ENCODE results near the gene CDH4. TPM values are rescaled to one million over a fixed set of nuclear protein-coding genes. Genes with fewer than 3 reads are reported as not detected.

Gene CDH4
- total RNA-seq, 2 experiments from 2014 or later: 0.11 to 0.18 TPM

DNA sequence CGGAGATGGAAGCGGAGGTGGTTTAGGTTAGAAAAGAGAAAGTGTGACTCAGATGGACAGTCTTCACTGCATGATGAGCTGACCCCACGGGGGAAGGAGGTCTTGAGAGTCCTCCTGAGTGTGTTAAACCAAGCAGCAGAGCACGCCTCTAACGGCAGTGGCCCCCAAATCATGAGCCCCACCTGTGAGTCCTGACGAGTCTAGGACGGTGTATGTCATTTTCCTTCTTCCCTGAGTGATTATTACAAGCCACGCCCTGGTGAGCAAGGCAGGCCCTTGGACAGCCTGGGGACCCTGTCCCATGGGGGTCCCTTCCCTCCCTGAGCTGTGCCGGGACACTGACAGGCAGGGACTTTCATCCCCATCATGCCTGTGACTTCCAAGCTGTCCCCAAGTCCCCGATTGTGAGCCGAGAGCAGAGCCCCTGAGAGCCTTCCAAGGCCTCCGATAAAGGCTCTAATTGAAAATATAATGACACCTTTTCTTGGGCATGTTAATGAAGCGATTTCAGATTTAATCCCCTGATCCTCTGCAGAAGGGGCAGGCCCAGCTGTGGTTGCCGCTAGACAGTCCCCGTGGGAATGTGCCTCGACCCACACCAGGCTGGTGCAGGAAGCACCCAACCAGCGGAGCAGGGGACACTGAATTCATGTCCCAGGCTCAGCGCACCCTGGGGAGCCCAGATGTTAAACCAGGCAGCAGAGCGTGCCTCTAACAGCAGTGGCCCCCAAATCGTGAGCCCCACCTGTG is 493.5 kb downstream of the CDH4 start:
- intact Hi-C loops (cut with micrococcal nuclease): no loop called here
- peaks cover 2% of the 10 kb centered on the region for H3K9me3 Mint-ChIP-seq
- ChIA-PET POLR2A (no interaction called here), CTCF (no interaction called here)
- no peaks in the 10 kb centered on the region for H3K36me3 Mint-ChIP-seq (ENCODE audit: low read depth)
- H3K4me1 Mint-ChIP-seq (ENCODE audit: low read depth): no peaks in the 10 kb centered on the region
- DNase-seq: no peak
- H3K27ac Mint-ChIP-seq: no peak overlapping the region
- ATAC-seq: no peak
- H3K27me3 Mint-ChIP-seq: no peaks in the 10 kb centered on the region
- no peak overlapping the region for H3K4me3 Mint-ChIP-seq
- TF ChIP-seq, protein P1, sequence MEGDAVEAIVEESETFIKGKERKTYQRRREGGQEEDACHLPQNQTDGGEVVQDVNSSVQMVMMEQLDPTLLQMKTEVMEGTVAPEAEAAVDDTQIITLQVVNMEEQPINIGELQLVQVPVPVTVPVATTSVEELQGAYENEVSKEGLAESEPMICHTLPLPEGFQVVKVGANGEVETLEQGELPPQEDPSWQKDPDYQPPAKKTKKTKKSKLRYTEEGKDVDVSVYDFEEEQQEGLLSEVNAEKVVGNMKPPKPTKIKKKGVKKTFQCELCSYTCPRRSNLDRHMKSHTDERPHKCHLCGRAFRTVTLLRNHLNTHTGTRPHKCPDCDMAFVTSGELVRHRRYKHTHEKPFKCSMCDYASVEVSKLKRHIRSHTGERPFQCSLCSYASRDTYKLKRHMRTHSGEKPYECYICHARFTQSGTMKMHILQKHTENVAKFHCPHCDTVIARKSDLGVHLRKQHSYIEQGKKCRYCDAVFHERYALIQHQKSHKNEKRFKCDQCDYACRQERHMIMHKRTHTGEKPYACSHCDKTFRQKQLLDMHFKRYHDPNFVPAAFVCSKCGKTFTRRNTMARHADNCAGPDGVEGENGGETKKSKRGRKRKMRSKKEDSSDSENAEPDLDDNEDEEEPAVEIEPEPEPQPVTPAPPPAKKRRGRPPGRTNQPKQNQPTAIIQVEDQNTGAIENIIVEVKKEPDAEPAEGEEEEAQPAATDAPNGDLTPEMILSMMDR (IDR thresholded peaks at IDR 0.05): no peak

DNA sequence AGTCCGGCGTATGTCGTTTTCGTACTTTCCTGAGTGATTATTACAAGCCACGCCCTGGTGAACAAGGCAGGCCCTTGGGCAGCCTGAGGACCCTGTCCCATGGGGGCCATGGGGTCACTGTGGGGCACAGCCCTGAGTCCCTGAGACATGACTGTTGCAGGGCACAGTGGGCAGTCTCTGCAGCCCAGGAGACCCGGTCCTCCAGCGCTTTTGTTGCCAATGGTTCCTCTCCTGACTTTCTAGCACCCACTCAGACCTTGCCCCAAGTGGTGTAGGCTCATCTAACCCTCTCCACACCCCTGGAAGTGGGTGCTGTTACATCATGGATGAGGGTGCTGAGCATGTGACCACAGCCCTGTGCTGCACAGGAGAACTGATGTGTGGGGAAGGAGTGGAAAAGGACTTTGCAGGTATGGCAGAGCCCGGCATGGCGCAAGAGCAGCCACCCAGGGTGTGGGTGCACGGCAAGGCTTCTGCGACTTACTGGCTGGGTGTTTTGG is 494.1 kb downstream of the CDH4 start:
- H3K4me1 Mint-ChIP-seq (ENCODE audit: low read depth): no peaks in the 10 kb centered on the region
- TF ChIP-seq, protein P1 (IDR thresholded peaks at IDR 0.05): no peak
- no peak for DNase-seq

DNA sequence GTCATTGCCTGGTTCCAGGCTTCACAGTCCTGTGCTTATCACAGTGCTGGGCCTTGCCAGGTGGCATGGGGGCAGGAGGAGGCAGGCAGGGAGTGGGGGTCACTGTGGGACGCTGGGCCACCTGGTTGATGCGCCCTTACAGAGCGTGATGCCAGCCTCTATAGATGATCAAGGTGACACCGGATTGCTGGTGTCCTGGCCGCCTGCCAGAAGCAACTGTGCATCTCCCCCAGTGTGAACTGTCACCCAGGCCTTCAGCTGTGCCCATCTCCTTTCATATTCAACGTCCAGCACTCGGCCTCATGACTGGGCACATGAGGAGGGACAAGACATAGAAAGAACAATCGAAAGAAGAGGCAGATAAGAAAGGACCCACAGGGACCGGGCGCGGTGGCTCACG is 494.7 kb downstream of the CDH4 start:
- ChIA-PET POLR2A (no interaction called here), CTCF (no interaction called here)
- ATAC-seq (no peak), DNase-seq (no peak)
- TF ChIP-seq, protein P1 (IDR thresholded peaks at IDR 0.05): no peak
- intact Hi-C loops (cut with micrococcal nuclease): no loop called here
- Mint-ChIP-seq H3K27me3 (no peaks in the 10 kb centered on the region), H3K4me3 (no peak overlapping the region), H3K36me3 (ENCODE audit: low read depth) (no peaks in the 10 kb centered on the region), H3K4me1 (ENCODE audit: low read depth) (no peaks in the 10 kb centered on the region), H3K9me3 (peaks cover 5% of the 10 kb centered on the region), H3K27ac (no peak overlapping the region)

More for the DNA sequence above, 494.1 kb downstream of the CDH4 start:
- no peak overlapping the region for H3K27ac Mint-ChIP-seq
- H3K4me3 Mint-ChIP-seq: no peak overlapping the region
- H3K27me3 Mint-ChIP-seq: no peaks in the 10 kb centered on the region
- no peak for ATAC-seq
- ChIA-PET CTCF (no interaction called here), POLR2A (no interaction called here)
- peaks cover 3% of the 10 kb centered on the region for H3K9me3 Mint-ChIP-seq
- no peaks in the 10 kb centered on the region for H3K36me3 Mint-ChIP-seq (ENCODE audit: low read depth)
- intact Hi-C loops (cut with micrococcal nuclease): no loop called here

DNA sequence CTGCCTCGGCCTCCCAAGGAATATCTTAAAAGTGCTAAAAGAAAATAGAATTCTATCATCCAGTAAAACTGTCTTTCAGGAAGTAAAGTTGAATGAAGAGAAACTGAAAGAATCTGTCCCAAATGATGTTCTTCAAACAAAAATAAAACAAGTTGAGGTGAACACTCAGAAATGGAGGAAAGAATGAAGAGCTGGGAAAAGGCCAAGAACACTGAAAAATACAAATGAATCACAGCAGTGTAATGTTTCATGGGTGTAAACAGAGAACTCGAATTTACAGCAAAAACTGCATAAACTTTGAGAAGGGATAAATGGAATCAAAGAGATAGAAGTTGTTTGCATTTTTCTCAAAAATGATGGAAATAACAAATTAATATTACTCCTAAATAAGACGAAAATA is 496.3 kb downstream of the CDH4 start:
- ChIA-PET POLR2A (no interaction called here), CTCF (no interaction called here)
- intact Hi-C loops (cut with micrococcal nuclease): no loop called here
- peaks cover 5% of the 10 kb centered on the region for H3K9me3 Mint-ChIP-seq
- H3K27me3 Mint-ChIP-seq: no peaks in the 10 kb centered on the region
- H3K4me1 Mint-ChIP-seq (ENCODE audit: low read depth): no peaks in the 10 kb centered on the region
- no peak overlapping the region for H3K27ac Mint-ChIP-seq
- ATAC-seq (no peak), DNase-seq (no peak)
- TF ChIP-seq, protein P1 (IDR thresholded peaks at IDR 0.05): no peak
- no peaks in the 10 kb centered on the region for H3K36me3 Mint-ChIP-seq (ENCODE audit: low read depth)
- H3K4me3 Mint-ChIP-seq: no peak overlapping the region

DNA sequence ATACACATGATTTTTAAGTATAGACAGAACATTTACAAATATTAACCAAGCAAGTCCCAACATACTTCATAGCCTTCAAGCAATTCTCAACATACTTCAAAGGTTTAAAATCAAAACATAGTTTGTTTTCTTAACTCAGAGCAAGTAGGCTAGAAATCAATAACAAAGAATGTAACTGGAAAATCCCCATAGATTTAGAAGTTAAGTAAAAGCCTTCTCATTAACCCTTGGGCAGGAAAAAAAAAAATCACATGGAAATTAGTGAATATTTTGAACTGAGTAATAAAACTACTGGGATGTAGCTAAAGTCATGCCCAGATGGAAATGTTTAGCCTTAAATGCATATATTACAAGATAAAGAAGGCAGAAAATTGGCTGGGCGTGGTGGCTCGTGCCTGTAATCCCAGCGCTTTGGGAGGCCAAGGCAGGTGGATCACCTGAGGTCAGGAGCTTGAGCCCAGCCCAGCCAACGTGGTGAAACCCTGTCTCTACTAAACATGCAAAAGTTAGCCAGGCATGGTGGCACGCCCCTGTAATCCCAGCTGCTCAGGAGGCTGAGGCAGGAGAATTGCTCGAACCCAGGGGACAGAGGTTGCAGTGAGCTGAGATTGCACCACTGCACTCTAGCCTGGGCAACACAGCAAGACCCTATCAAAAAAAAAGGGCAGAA is 497.5 kb downstream of the CDH4 start:
- Mint-ChIP-seq H3K4me1 (ENCODE audit: low read depth) (no peaks in the 10 kb centered on the region), H3K36me3 (ENCODE audit: low read depth) (no peaks in the 10 kb centered on the region), H3K4me3 (no peak overlapping the region), H3K27me3 (no peaks in the 10 kb centered on the region), H3K27ac (no peak overlapping the region), H3K9me3 (peaks cover 5% of the 10 kb centered on the region)
- ATAC-seq (no peak), DNase-seq (no peak)
- TF ChIP-seq, protein P1 (IDR thresholded peaks at IDR 0.05): no peak
- POLR2A ChIA-PET: no interaction called here
- intact Hi-C loops (cut with micrococcal nuclease): no loop called here
- CTCF ChIA-PET: no interaction called here
